CD4-positive, CD25-positive, alpha-beta regulatory T cell (primary cell): ENCODE measurements around the gene SYNC. TPM values are rescaled to one million over a fixed set of nuclear protein-coding genes. Genes with fewer than 3 reads are reported as not detected.
"Not testable (repeated sequence)": the region's sequence is repeated elsewhere in the genome, so short reads cannot be mapped to it uniquely, and the experiment has no call there.

ENCODE experiments used
- ATAC-seq, 2 donors: fragments of 150-1000 bp; cut with Tn5 transposase; one replicate each; pipeline ENCODE4 v1.10.0; 2021; ENCODE audit warnings: low read depth in 2 of 2, moderate number of reproducible peaks in 2 of 2, moderate library complexity in 1 of 2
- DNase-seq, 3 donors: peaks; one replicate each; pipeline versions ENCODE4 v3.0.0 to v3.0.0-alpha.2; 2012 to 2022; ENCODE audit warnings: mixed read lengths in 1 of 3
- H3K27ac ChIP-seq: one replicate; pipeline ENCODE4 v1.7.0; 2013; ENCODE audit warnings: mild to moderate bottlenecking, low read length; ENCODE audit not compliant: insufficient read depth, poor library complexity, severe bottlenecking
- H3K27me3 ChIP-seq: one replicate; pipeline ENCODE4 v1.7.0; 2013; ENCODE audit warnings: low read length; ENCODE audit not compliant: control insufficient read depth, insufficient read depth
- H3K36me3 ChIP-seq: one replicate; pipeline ENCODE4 v1.7.0; 2013; ENCODE audit warnings: mild to moderate bottlenecking, low read length, moderate library complexity; ENCODE audit not compliant: control insufficient read depth, insufficient read depth
- H3K4me1 ChIP-seq: 2 replicates; pipeline ENCODE4 v1.7.0; 2013; ENCODE audit warnings: mild to moderate bottlenecking, low read length; ENCODE audit not compliant: insufficient read depth, control insufficient read depth, poor library complexity, severe bottlenecking
- H3K4me3 ChIP-seq: one replicate; pipeline ENCODE4 v1.7.0; 2013; ENCODE audit warnings: low read depth, mild to moderate bottlenecking, low read length, moderate library complexity
- H3K9me3 ChIP-seq, 2 experiments: 1 replicate in 1 of 2; 2 replicates in 1 of 2; pipeline ENCODE4 v1.7.0; 2013; ENCODE audit warnings: low read length in 2 of 2, mild to moderate bottlenecking in 1 of 2, moderate library complexity in 1 of 2; ENCODE audit not compliant: control insufficient read depth in 2 of 2
- H3K27ac Mint-ChIP-seq, 3 donors: one replicate each; pipeline ENCODE4 v1.8.0; 2020 to 2022; ENCODE audit warnings: mild to moderate bottlenecking in 3 of 3, mixed read lengths in 3 of 3, moderate library complexity in 2 of 3
- H3K27me3 Mint-ChIP-seq: one replicate; pipeline ENCODE4 v1.8.0; 2022; ENCODE audit warnings: mild to moderate bottlenecking, mixed read lengths
- H3K36me3 Mint-ChIP-seq: one replicate; pipeline ENCODE4 v1.8.0; 2020; ENCODE audit warnings: mixed read lengths
- H3K4me1 Mint-ChIP-seq, 4 donors: one replicate each; pipeline ENCODE4 v1.8.0; 2020 to 2022; ENCODE audit warnings: mixed read lengths in 4 of 4, mild to moderate bottlenecking in 1 of 4
- H3K4me3 Mint-ChIP-seq, 4 donors: one replicate each; pipeline ENCODE4 v1.8.0; 2020 to 2022; ENCODE audit warnings: mild to moderate bottlenecking in 4 of 4, mixed read lengths in 4 of 4, moderate library complexity in 3 of 4
- H3K9me3 Mint-ChIP-seq, 7 donors: one replicate each; pipeline ENCODE4 v1.8.0; 2020 to 2022; ENCODE audit warnings: mixed read lengths in 7 of 7, mild to moderate bottlenecking in 3 of 7, moderate library complexity in 2 of 7
- polyA plus RNA-seq, 4 donors: library from polyadenylated mRNA; unstranded; fragments of 300-500 nt; fragmentation: Illumina TruSeq; gene quantifications; one replicate each; pipeline ENCODE4 v1.2.3, GENCODE V29; 2021
- total RNA-seq: library from RNA; stranded (reverse); gene quantifications from one replicate; pipeline ENCODE4 v1.2.3, GENCODE V29; 2022

Gene SYNC
- total and polyA plus RNA-seq, 5 donors from 2014 or later: not detected

- no peaks in the 10 kb centered on the region for H3K27me3 ChIP-seq
- H3K4me3 Mint-ChIP-seq: no peak overlapping the region
- no peak overlapping the region for H3K27ac Mint-ChIP-seq
- peaks cover 14% of the 10 kb centered on the region for H3K27me3 Mint-ChIP-seq
- no peaks in the 10 kb centered on the region for H3K4me1 ChIP-seq
- no peaks in the 10 kb centered on the region for H3K36me3 ChIP-seq
- H3K9me3 ChIP-seq: no peaks in the 10 kb centered on the region
- DNase-seq (no peak), ATAC-seq (no peak)
- no peak overlapping the region for H3K27ac ChIP-seq
- H3K4me1 Mint-ChIP-seq: peaks cover 0 to 10% (median 5%) of the 10 kb centered on the region in 4 donors
- no peak overlapping the region for H3K4me3 ChIP-seq
- H3K36me3 Mint-ChIP-seq: no peaks in the 10 kb centered on the region
- no peaks in the 10 kb centered on the region for H3K9me3 Mint-ChIP-seq
These were observed 16.0 kb upstream of the SYNC start for GRCh38 chr1:32718527-32718926.

GRCh38 chr1:32718036-32718435 lies 15.5 kb upstream of the SYNC start:
- Mint-ChIP-seq H3K36me3 (no peaks in the 10 kb centered on the region), H3K9me3 (no peaks in the 10 kb centered on the region), H3K4me3 (no peak overlapping the region), H3K4me1 (peaks cover 0 to 10% (median 5%) of the 10 kb centered on the region in 4 donors), H3K27me3 (peaks cover 11% of the 10 kb centered on the region), H3K27ac (no peak overlapping the region)
- no peaks in the 10 kb centered on the region for H3K36me3 ChIP-seq
- H3K4me3 ChIP-seq: no peak overlapping the region
- DNase-seq: no peak
- no peak for ATAC-seq
- H3K9me3 ChIP-seq: no peaks in the 10 kb centered on the region
- H3K4me1 ChIP-seq: no peaks in the 10 kb centered on the region
- H3K27me3 ChIP-seq: no peaks in the 10 kb centered on the region
- no peak overlapping the region for H3K27ac ChIP-seq

GRCh38 chr1:32717503-32717902 lies 14.9 kb upstream of the SYNC start:
- no peaks in the 10 kb centered on the region for H3K36me3 ChIP-seq
- ATAC-seq: no peak

GRCh38 chr1:32716312-32717148 lies 14.0 kb upstream of the SYNC start:
- Histone ChIP-seq H3K36me3 (no peaks in the 10 kb centered on the region), H3K9me3 (no peaks in the 10 kb centered on the region), H3K4me3 (no peak overlapping the region), H3K27ac (no peak overlapping the region), H3K4me1 (peaks cover 6% of the 10 kb centered on the region), H3K27me3 (no peaks in the 10 kb centered on the region)
- Mint-ChIP-seq H3K27me3 (peaks cover 11% of the 10 kb centered on the region), H3K4me1 (peaks cover 0 to 10% (median 5%) of the 10 kb centered on the region in 4 donors), H3K4me3 (no peak overlapping the region), H3K27ac (peak overlapping the region in 1 of 3 donors; percentile 20), H3K9me3 (peaks cover 0 to 2% (median 0%) of the 10 kb centered on the region in 7 donors), H3K36me3 (no peaks in the 10 kb centered on the region)
- ATAC-seq: peak; percentile 35 to 50
- peak in 2 of 3 donors; percentile 15 to 82 for DNase-seq

More at GRCh38 chr1:32717503-32717902, 14.9 kb upstream of the SYNC start:
- no peak for DNase-seq
- Histone ChIP-seq H3K27ac (no peak overlapping the region), H3K27me3 (no peaks in the 10 kb centered on the region), H3K9me3 (no peaks in the 10 kb centered on the region), H3K4me3 (no peak overlapping the region), H3K4me1 (peaks cover under 1% of the 10 kb centered on the region)
- no peak overlapping the region for H3K27ac Mint-ChIP-seq
- no peak overlapping the region for H3K4me3 Mint-ChIP-seq
- no peaks in the 10 kb centered on the region for H3K9me3 Mint-ChIP-seq
- peaks cover 11% of the 10 kb centered on the region for H3K27me3 Mint-ChIP-seq
- peaks cover 0 to 10% (median 5%) of the 10 kb centered on the region in 4 donors for H3K4me1 Mint-ChIP-seq
- H3K36me3 Mint-ChIP-seq: no peaks in the 10 kb centered on the region

GRCh38 chr1:32715901-32716311 lies 13.3 kb upstream of the SYNC start:
- peaks cover 0 to 2% (median 0%) of the 10 kb centered on the region in 7 donors for H3K9me3 Mint-ChIP-seq
- Histone ChIP-seq H3K27me3 (no peaks in the 10 kb centered on the region), H3K4me3 (no peak overlapping the region), H3K9me3 (no peaks in the 10 kb centered on the region), H3K27ac (no peak overlapping the region), H3K4me1 (peaks cover 6% of the 10 kb centered on the region), H3K36me3 (no peaks in the 10 kb centered on the region)
- H3K27me3 Mint-ChIP-seq: peaks cover 11% of the 10 kb centered on the region
- DNase-seq (no peak), ATAC-seq (no peak)
- H3K4me1 Mint-ChIP-seq: peaks cover 0 to 10% (median 5%) of the 10 kb centered on the region in 4 donors
- H3K36me3 Mint-ChIP-seq: no peaks in the 10 kb centered on the region
- H3K27ac Mint-ChIP-seq: no peak overlapping the region
- no peak overlapping the region for H3K4me3 Mint-ChIP-seq

- no peak overlapping the region for H3K27ac ChIP-seq
These were observed 11.7 kb upstream of the SYNC start for GRCh38 chr1:32714277-32714676.

GRCh38 chr1:32713081-32713480 lies 10.5 kb upstream of the SYNC start:
- Histone ChIP-seq H3K4me1 (peaks cover 6% of the 10 kb centered on the region), H3K36me3 (no peaks in the 10 kb centered on the region), H3K9me3 (no peaks in the 10 kb centered on the region), H3K27me3 (no peaks in the 10 kb centered on the region), H3K27ac (no peak overlapping the region), H3K4me3 (no peak overlapping the region)
- ATAC-seq: no peak
- peaks cover 3 to 10% (median 6%) of the 10 kb centered on the region in 4 donors for H3K4me1 Mint-ChIP-seq
- H3K36me3 Mint-ChIP-seq: no peaks in the 10 kb centered on the region
- peak overlapping the region in 2 of 4 donors; percentile 46 to 67 for H3K4me3 Mint-ChIP-seq
- H3K27ac Mint-ChIP-seq: peak overlapping the region in 1 of 3 donors; percentile 83
- H3K27me3 Mint-ChIP-seq: peaks cover 4% of the 10 kb centered on the region
- H3K9me3 Mint-ChIP-seq: peaks cover 0 to 2% (median 0%) of the 10 kb centered on the region in 7 donors
- no peak for DNase-seq

More at GRCh38 chr1:32714277-32714676, 11.7 kb upstream of the SYNC start:
- Histone ChIP-seq H3K27me3 (no peaks in the 10 kb centered on the region), H3K9me3 (no peaks in the 10 kb centered on the region), H3K4me1 (peaks cover 6% of the 10 kb centered on the region), H3K36me3 (no peaks in the 10 kb centered on the region), H3K4me3 (no peak overlapping the region)
- H3K4me1 Mint-ChIP-seq: peaks cover 3 to 10% (median 6%) of the 10 kb centered on the region in 4 donors
- peaks cover 5% of the 10 kb centered on the region for H3K27me3 Mint-ChIP-seq
- no peak for ATAC-seq
- H3K4me3 Mint-ChIP-seq: no peak overlapping the region
- peaks cover 0 to 2% (median 0%) of the 10 kb centered on the region in 7 donors for H3K9me3 Mint-ChIP-seq
- H3K36me3 Mint-ChIP-seq: no peaks in the 10 kb centered on the region
- H3K27ac Mint-ChIP-seq: no peak overlapping the region
- no peak for DNase-seq

GRCh38 chr1:32711221-32711620 lies 8.7 kb upstream of the SYNC start:
- not testable (repeated sequence) for H3K4me1 ChIP-seq, H3K4me3 ChIP-seq, ATAC-seq, DNase-seq, H3K36me3 ChIP-seq, H3K27ac ChIP-seq, H3K4me1 Mint-ChIP-seq, H3K36me3 Mint-ChIP-seq, H3K9me3 ChIP-seq, H3K27me3 ChIP-seq, H3K27me3 Mint-ChIP-seq, H3K4me3 Mint-ChIP-seq, H3K9me3 Mint-ChIP-seq, H3K27ac Mint-ChIP-seq
